Stimulated activated CD4-positive, alpha-beta T cell treated with anti-CD3 and anti-CD28 coated beads, Interleukin-12 subunit alpha, Interleukin-12 subunit beta, amount 100 ng/mL, for 4 hours (primary cell): Measurements from ENCODE around the gene HSD11B2.

Experiments
- DNase-seq: peaks from one replicate; pipeline ENCODE4 v3.0.0-alpha.2; 2020

Gene HSD11B2

GRCh38 chr16:67430977-67431774 lies at the start of gene HSD11B2:
HSD11B2 (plus strand) TSS chr16:67431121; CDS start chr16:67431249, 128 bp downstream.
- DNase-seq = peak; percentile 34

GRCh38 chr16:67383284-67383683 lies 47.6 kb upstream of the HSD11B2 start:
- no peak for DNase-seq

- DNase-seq = no peak
These were observed 46.0 kb upstream of the HSD11B2 start for GRCh38 chr16:67384778-67385510.

DNA sequence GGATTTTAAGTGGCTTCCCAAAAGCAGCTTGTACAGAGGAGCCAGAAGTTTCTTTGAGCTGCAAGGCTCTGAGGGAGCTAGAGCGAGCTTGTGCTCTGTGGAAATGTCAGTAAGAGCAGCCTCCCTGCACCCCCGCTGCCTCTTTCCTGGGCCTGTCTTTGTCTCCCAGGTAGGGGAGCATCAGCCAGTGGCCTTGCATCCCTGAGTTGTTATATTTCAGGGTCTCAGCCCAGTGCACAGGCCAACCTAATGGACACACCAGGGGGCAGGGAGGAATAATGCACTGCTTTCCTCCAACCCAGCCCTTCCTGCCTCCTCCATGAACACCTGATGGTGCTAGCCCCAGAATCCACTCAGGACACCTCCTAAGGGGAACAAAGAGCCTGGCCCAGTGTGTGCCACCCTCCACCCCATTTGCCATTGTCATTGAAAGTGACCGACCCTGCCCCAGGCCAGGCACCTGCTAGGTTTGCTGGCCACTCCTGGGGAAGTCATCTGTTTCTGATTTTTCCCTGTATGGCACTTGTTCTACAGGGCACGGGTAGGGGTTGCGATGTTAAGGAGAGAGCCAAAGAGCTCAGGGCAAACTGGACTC lies 44.0 kb upstream of the HSD11B2 start:
- no peak for DNase-seq

DNA sequence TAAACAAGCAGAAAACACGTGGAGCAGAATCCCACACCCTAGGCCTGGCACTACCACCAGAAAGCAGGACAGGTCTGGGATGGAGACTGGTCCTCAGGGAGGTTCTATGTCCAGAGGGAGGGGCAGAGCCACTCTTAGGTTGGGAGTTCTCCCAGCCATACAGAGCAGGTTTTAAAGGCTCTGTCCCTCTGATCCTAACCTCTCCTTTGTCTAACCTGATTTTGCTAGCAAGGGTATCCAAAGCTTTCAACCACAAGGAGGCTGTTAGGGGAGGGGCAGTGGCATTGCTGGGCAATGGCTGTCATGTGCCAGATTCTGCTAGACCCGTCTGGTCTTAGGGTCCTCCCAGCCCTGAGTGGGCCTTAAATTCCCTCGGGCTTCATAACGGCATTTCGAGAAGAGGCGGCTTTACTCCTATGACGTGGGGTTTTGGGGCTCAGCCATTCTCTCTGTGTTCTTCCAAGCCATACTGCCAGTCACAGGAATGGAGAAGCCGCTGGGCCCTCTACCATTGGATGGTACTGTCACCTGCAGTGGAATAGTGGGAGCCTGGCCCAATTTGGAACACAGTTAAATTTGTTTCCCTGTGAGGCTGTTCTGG lies 43.3 kb upstream of the HSD11B2 start:
- DNase-seq = no peak

DNA sequence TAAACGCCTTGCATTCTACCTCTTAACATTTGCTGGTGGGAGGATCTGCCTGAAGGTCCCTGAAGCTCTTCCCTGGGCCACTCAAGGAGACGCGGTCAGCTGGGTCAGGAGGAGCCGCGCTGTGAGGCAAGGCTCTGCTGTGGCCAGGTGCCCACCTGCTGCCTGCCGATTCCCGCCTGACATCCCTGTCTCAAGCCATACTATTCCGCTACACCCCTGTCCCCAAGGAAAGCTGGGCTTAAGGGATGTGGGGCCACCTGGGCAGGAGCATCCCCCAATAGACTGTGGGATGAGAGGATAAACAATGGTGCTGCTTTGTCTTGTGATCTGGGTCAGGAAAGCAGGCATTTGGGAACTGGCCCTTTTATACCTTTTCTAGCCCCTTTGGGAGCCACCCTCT lies 42.7 kb upstream of the HSD11B2 start:
- no peak for DNase-seq

DNA sequence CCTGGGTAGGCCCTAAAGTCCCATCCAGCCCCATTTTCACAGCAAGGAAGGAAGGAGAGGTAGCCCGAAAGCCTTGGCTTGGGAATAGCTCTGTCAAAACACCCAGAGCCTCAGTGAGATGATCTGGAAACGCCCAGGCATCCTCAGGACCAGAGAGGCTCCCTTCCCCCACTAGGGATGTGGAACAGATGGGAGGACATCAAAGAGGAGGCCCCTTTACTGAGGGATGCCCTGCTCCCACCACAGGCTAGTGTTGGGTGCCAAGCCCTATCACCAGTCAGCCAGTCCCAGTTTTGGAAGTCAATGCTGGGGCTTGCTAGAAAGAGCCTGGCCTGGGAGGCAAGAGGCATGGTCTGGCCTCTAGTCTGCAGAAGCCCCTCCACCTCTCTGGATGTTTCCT lies 42.3 kb upstream of the HSD11B2 start:
- no peak for DNase-seq

GRCh38 chr16:67389911-67390815 lies 40.8 kb upstream of the HSD11B2 start:
- no peak for DNase-seq

GRCh38 chr16:67390816-67391423 lies 40.0 kb upstream of the HSD11B2 start:
- no peak for DNase-seq

GRCh38 chr16:67391424-67392300 lies 39.3 kb upstream of the HSD11B2 start:
- no peak for DNase-seq

- DNase-seq = no peak
These were observed 38.4 kb upstream of the HSD11B2 start for GRCh38 chr16:67392301-67393059.

DNA sequence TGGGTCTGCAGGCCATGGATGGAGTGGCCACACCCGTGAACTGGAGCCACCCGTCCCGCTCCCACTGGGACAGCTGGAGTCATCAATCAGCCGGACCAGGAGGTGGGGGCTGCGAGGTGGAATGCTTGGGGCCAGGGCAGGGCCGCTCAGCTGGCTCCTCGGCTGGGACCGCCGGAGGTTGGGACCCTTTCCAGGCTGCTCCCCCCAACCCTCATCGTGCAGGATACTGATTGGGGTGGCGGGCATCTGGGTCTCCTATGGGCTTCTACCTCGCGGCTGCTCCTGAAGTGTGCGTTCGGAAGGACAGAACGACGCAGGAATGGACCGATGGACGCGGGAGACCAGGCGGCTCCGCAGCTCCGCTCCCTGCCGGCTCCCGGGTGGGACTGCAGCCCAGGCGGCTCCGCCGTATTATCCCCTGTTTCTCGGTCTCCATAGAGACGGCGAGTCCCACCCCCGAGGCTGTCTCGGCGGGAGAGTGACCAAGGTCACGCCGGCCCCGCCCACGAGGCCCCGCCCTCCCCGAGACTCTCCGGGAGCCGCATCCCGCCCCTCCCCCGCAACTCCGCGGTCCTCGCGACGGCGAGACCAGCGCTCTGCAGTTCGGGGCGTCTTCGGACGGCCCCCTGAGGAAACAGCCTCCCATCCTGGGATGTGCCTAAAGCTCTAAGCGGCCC lies 37.7 kb upstream of the HSD11B2 start, which contains the start of gene TPPP3:
TSS of gene TPPP3 (minus strand) at position 388 of the 677 bp plus-strand sequence. CDS start 2,387 bp downstream, outside the sequence.
- DNase-seq = peak; percentile 25

GRCh38 chr16:67393788-67394154 lies 37.1 kb upstream of the HSD11B2 start:
- no peak for DNase-seq

GRCh38 chr16:67394155-67395104 lies 36.5 kb upstream of the HSD11B2 start:
- DNase-seq = no peak

DNA sequence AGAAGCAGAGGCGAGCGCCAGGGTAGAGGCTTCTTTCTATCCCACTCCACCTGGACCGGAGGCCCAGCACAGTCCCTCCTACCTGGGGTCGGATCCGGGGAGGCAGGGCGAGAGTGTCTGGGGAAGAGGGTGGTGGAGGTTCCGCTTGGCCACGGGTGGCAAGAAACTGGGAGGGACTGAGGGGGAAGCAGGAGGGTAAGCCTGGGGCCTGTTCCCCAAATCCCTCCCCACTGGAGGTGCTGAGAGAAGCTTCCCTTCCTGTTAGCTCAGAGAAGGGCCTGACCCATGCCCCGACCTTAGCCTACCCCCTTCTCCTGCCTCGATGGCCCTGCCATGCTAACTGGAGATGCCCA lies 35.8 kb upstream of the HSD11B2 start:
- no peak for DNase-seq

GRCh38 chr16:67395458-67396158 lies 35.3 kb upstream of the HSD11B2 start:
- DNase-seq = no peak
